Left ventricle myocardium superior (tissue), 1 donor: ENCODE results near the gene TADA1. TPM values are rescaled to one million over a fixed set of nuclear protein-coding genes. Genes with fewer than 3 reads are reported as not detected.

Source experiments
- ATAC-seq: fragments of 200-7000 bp; cut with Tn5 transposase; one replicate; pipeline ENCODE4 v1.9.1; 2020; ENCODE audit warnings: mild to moderate bottlenecking, moderate library complexity
- DNase-seq: peaks from one replicate; pipeline ENCODE4 v3.0.0-alpha.2; 2020
- intact Hi-C: fragments of 100-400 bp; cut with micrococcal nuclease; formaldehyde crosslinking; loops from one replicate; pipeline ENCODE4 v1.11.0; 2022
- total RNA-seq: library from RNA; stranded (reverse); fragmentation: NEBNext Ultra II Directional; extraction: Animal tissue kit (Norgen Biotek cat#: 25700); gene quantifications from one replicate; pipeline ENCODE4 v1.2.1, GENCODE V29; 2021
- donor health status: DM: no; HTN: yes; CAD: no; lungs with severe emphysema.

TADA1 gene
- total RNA-seq, 1 donor from 2014 or later: 9.6 TPM

DNA sequence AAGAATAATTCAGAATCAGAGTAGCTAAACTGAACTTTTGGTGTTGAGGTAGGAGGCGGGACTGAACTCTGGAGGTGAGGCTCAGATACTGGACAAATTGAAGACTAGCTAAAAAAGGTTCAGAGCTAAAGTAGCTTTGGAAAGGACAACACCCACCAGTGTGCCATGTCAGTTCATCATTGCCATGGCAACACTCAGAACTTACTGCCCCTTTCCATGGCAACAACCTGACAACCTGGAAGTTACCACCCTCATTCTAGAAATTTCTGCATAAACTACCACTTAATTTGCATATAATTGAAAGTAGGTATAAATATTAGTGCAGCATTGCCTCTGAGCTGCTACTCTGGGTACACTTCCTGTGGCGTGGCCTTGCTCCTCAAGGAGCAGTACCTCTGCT is 67.1 kb downstream of the TADA1 start:
- intact Hi-C loops: no loop called here
- ATAC-seq (no peak), DNase-seq (no peak)

Other genes with a start within 250 kb of the TADA1 start
- 15.6 TPM for gene POGK, start 36.8 kb downstream of the TADA1 start, total RNA-seq
- 1.6 TPM for gene ILDR2, start 99.3 kb upstream of the TADA1 start, total RNA-seq
- 0.87 TPM for gene MAEL, start 113.0 kb upstream of the TADA1 start, total RNA-seq
- 0.07 TPM for gene GPA33, start 214.1 kb upstream of the TADA1 start, total RNA-seq
- gene STYXL2, start 217.8 kb upstream of the TADA1 start, total RNA-seq: 121 TPM